HG03139 (cell line): ENCODE results near the gene TBX5.
"Not testable (repeated sequence)": the region's sequence is repeated elsewhere in the genome, so short reads cannot be mapped to it uniquely, and the experiment has no call there.

Experiments used
- ATAC-seq: cut with Tn5 transposase; IDR thresholded peaks from one replicate; pipeline ENCODE4 v1.9.1; 2021; ENCODE audit not compliant: unreplicated experiment

The TBX5 gene

DNA sequence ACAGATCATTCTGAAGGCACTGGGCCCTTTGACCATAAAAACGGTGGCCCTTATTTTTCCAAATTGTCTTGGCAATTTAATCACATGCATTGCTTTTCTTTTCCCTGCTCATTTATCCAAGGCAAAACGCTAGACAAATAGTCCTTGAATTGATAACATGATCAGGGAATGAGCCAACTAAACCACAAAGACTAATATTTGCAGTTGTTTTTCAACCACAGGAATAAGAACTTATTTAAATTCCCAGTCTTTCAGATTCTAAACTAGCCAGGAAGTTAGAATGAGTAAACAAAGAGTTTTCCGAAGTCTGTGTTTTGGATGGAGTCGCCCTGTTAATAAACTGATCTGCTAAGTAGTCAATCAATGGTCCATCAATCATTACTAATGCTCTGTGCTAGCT, 14.9 kb downstream of the TBX5 start:
- ATAC-seq: no peak

DNA sequence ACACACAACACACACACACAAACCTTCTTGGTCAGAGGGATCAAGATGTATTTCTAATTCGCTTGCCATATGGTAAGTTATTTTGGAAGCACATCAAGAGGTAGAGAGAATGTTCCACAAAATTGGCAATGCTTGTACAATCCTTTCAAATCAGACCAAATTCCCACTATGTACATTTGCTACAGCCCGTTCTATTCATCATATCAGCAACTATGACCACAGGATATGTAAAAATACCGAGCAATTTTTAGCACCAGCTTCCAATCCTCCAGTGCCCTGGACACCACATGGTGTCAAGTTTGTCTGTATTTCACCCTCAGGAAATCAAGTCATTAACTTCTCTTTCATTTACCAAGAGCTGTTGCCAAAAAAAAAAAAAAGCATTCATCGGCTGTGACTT, 21.2 kb downstream of the TBX5 start:
- no peak for ATAC-seq

DNA sequence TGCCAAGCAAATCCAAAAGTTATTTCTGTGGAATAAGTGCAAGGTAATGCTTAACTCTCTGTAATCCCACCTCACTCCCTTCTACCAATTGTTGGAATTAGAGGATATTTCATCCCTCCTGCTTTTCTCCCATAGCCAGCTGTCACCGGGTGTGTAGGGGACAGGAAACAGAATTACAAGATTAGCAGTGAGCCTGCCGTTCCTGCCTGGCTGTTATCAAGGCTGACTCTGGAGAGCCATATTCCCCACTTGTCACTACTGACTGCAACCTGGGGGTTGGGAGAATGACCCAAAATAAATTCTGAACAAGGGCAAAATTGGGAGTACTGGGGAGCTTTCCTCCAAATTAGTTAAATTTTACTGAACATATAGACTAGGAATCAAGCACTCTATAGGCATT, 24.8 kb downstream of the TBX5 start:
- no peak for ATAC-seq

DNA sequence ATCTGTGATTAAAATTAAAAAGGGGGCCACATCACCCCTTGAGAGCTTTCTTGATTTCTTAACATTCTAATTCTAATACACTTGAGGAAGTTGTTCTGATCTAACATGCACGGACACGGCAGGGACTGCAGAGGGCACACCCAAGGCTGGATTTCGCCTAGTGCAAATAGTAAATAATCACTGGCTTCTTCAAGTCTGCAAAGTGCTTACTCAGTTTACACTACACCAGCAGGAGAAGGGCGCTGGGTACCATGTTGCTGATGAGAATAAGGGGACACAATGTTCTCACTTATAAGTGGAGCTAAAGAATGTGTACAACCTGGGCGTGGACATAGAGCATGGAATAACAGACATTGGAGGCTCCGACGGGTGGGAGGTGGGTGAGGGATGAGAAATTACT, 34.2 kb downstream of the TBX5 start:
- ATAC-seq: no peak

DNA sequence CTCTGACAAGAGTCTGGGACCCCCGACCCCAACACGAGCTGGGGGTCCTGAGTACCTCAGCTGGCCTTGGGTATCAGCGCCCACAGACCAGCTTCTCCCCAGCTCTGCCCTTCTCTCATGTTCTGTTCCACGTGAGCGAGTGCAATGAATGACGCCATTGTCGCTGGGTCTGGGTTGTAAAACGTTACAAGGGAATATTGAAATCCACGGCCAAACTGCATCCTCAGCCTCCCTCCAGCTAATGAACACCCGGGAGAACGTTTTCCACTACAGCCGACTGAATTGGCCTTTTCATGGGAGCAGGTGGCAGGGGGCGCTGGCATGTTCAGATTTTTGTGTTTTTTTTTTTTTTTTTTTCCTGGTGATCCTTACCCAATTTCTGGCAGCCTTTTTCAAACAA, 34.7 kb downstream of the TBX5 start:
- no peak for ATAC-seq

DNA sequence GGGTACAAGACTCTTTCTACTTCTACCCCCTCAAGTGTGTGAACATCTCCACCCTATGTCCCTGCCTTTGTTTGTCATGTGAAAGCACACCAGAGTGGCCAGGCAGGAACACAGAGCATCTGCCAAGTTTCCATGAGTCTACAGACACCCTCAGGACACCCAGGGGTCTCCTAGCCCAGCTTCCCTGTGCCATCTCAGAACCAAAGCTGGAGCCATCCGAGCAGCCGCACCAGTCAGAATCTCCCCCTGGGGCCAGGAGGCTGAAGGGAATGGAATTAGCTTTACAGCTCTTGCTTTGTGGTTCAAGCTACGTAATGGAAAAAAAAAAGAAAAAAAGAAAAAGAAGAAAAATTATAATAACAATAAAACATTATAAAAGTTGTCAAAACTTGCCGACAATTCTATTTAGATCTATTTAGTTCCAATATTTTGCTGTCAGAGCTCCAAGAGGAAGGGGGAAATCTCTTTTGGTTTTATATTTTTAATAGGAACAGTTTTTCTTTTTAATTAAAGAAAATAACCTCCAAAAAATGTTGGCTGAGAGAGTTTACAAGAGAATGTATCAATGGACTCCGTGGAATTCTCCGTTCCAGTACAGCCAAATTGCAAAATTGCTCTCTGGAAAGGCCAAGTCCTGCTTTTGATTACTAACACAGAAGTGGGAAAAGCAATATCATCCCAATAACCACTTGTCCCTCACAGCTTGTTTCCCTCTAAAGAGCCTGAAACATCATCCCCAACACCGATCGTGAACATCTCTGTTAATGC, 37.1 kb downstream of the TBX5 start:
- no peak for ATAC-seq

DNA sequence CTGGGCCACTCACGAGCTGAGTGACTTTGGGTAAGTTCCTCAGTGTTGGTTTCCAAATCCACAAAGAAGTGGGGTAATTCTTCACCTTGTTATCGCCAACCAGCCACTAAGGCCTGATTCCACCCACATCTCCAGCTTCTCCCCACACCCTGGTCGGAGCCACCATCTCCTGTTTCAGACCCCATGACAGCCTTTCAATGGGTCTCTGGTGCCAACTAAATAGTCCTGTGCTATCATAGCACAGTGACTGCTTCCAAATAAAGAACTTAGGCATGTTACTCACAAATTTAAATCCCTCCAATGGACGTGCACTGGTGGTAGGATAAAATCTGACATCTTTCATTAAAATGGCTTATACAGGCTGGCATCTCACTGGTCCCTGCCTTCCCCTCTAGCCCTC, 44.0 kb downstream of the TBX5 start:
- no peak for ATAC-seq

DNA sequence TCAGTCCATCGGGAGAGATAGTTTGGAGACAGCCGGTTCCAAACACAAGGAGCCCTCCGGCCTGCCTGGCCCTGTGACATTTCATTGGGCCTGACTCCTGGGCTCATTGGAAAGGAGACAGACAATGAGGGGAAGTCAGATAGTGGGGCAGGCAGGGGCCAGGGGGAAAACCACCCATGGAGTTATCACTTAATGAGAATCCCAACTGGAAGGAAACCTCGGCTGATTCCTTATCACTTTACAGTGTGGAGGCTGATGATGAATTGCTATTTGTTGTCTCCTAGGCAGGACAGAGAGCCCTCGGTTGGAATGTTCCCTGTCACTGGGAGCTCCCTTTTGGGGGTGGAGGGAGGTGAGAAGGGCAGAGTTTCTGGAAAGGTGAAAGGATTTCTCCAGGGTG, 44.4 kb downstream of the TBX5 start:
- ATAC-seq: no peak

DNA sequence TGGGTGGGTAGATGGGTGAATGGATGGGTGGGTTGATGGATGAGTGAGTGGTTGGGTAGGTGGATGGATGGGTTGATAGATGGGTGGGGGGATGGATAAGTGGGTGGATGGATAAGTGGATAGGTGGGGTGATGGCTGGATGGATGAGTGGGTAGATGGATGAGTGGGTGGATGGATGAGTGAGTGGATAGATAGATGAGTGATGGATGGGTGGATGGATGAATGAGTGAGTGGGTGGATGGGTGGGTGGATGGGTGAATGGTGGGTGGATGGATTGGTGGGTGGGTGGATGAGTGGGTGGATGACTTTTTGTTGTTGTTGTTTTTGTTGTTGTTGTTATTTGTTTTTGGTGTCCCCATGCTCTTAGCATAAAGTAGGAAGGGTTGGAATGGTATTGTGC, 45.5 kb downstream of the TBX5 start:
- ATAC-seq: no peak

DNA sequence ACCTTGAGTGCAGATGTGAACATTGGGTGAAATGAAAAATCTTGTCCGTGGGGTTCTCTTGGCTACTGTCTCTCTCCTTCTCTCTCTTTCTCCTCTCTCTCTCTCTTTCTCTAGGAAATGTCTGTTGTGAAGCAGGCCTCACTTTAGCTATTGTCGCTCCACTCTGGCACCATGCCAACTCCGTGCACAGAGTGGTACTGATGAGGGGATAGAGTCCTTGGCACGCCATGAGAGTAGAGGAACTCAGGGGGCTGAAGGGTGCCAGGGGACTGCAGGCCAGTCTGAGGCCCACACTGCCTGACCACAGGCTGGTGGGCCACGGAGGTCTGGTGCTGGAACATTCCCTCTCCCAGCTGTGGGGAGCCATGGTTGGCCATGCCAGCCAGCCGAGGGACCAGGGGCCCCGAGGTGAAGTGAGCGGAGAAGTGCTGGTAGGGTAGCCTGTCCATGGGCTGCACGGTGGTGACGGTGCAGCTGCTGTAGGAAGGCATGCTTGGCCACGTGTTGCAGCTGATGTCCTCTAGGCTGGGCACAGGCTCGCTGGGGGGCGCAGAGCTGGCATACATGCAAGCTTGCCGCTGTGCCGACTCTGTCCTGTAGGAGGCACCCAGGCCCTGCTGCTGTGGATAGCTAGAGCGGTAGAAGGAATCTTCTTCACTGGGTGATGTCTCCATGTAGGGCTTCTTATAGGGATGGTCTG, 50.4 kb downstream of the TBX5 start:
- ATAC-seq: no peak

DNA sequence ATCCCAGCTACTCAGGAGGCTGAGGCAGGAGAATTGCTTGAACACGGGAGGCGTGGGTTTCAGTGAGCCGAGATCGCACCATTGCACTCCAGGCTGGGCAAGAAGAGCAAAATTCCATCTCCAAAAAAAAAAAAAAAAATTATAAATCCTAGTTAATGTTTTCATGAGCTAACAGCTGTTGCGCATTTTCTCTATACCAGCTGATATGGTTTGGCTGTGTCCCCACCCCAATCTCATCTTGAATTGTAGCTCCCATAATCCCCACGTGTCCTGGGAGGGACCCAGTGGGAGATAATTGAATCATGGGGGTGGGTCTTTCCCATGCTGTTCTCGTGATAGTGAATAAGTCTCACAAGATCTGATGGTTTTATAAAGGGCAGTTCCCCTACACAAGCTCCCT, 56.7 kb downstream of the TBX5 start:
- ATAC-seq: not testable (repeated sequence)

DNA sequence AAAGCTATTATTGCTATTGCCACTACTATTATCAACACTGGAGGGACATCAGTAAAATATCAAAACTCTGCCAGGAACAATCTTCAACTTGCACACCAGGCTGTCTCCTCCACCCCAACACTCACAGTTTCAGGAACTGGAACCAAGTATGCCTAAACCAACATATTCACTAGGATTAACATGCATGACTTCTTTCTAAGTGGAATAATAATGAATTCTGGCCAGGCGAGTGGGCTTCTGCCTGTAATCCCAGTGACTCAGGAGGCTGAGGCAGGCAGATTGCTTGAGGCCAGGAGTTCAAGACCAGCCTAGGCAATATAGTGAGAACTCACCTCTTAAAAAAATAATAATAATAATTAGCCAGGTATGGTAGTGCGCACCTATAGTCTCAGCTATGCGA, 58.1 kb downstream of the TBX5 start:
- ATAC-seq: no peak

DNA sequence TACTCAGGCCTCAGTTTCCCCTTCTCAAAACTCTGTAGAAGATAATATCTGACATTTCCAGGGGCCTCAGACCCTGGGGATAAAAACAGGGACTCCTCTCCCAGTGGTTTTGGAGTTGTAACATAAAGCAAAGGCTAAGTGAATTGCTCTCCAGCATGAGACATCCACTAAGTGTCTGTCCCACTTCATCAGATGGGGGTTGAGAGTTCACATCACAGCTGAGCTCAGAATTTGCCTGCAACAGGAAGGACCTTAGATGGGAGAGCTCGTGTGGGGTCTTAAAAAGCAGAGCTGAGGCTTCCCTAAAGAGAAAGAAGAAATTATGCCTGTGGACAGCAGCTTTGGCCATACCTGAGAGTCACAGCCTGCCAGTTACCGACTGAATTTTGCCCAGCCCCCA, 61.1 kb downstream of the TBX5 start:
- no peak for ATAC-seq

DNA sequence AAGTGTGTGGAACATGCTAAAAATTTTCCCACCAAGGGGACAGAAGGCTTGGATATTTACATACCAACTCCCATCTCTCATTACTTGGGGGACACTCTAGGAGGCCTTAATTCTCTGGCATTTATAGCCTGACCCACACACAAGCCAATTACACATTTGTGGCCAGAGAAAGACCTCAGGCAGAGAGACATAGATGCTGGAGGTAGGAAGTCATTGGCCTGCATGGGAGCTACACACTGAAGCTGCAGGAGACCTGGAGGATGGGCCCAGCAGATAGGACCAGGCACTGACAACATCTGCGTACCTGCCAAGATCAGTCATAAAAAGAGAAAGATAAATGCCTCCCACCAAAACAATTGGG, 61.7 kb downstream of the TBX5 start:
- ATAC-seq: no peak

DNA sequence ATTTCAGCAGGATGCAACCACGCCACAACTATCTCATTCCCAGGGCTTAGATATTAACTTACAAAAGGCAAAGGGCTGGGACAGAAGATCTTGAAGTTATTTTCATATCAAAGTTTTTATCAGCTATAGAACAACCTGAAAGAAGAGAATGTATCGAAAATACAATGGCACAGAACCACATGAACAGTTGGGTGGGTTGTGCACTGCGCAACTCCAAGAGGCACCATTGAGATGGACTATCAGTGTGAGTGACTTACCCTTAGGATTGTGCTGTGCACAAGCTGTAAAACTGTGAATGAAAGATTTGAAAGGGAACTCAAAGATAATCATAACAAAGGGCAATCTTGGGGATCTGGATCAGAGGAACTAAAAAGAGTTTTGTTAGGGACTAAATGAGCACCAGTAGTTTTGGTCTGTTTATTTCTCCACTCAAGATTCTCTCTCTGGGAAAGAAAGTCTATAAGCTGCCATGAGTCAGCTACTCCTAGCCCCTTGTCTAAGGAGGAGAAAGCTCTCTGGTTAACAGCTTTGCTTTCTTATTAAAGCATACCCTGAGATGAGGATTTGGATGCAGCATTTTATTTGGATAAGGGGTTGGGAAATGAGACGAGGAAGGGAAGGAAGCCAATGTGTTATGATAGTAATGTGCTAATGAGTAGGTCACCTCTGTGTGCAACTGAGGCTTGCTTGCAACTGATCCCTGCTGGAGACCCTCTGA, 62.2 kb downstream of the TBX5 start:
- ATAC-seq: no peak

DNA sequence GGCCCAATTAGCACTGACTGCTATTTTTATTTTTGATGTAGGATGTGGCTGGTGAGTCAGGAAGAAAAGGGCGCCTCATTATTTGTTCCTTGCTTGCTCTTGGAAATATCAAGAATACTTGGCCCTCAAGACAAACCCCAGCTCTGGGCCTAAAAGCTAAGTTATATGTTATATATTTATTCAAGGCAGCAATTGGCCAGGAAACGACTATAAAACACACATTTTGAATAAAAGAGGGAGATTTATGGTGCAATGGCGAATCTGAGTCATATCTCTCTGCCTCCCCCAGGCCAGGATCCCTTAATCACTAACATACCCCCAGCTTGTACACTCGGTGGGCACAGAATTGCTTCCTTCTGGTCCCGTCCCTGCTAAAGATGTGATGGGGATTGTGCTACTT, 63.3 kb downstream of the TBX5 start:
- ATAC-seq: no peak

DNA sequence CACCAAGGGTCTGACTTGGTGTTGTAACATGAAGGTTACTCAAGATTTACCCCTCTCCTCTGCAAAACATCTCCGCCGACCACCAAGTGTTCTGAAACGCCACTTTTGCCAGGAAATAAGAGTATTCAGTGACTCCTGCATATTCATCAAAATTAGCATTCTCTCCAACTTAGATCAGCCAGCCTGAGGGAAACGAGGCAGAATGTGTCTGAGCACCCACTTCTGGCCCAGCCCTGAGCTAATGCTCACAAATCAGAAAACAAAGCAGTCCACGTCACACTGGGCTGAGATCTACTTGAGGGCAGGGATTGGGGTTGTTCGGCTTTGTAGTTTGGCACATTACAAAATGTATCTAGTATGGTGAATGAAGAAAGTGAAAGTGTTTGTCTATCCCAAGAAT, 64.3 kb downstream of the TBX5 start:
- ATAC-seq: no peak

DNA sequence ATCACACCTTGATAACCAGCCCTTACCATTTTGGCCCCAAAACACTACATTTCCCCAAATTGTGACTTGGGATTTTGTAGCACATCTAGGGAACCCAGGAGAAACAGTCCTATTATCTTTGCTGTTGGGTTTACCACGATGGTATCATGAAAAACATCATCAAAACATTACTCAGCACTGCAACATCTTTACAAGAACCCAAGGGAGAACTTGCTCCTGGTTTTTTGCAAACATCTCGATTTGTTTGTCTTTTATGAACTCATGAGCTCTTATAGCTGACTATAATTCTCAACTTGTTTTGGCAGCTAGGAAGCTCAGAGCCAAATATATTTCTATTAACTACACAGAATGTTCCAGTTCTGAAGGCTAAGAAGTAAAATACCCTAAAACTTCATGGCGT, 65.7 kb downstream of the TBX5 start:
- ATAC-seq: no peak

DNA sequence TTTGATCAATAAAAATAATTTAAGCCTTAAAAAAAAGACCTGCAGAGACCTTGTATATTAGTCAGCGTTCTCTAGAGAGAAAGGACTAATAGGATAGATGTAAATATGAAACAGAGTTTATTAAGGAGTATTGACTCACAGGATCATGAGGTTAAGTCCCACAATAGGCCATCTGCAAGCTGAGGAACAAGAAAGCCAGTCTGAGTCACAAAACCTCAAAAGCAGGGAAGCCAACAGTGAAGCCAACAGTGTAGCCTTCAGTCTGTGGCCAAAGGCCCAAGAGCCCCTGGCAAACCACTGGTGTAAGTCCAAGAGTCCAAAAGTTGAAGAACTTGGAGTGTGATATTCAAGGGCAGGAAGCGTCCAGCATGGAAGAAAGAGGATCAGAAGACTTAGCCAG, 66.3 kb downstream of the TBX5 start:
- no peak for ATAC-seq

DNA sequence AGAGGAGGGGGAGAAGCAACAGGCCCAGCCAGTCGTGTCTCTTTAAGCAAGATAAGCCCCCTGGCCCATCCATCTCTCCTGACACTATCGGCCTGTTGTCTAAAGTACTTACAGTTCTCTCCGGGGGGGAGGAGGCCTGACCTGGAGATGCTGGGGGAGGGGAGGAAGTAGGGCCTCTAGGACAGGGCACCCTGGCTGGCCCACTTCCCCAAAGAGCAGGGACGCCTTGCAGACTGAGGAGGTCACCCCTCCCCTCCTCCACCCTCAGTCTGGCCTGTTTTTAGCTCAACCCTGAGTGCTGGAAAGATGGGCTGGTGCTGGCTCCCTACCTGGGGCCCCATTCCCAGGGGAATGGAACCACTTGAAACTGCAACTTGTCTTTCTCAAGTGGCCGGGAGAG, 70.3 kb downstream of the TBX5 start:
- ATAC-seq: no peak

DNA sequence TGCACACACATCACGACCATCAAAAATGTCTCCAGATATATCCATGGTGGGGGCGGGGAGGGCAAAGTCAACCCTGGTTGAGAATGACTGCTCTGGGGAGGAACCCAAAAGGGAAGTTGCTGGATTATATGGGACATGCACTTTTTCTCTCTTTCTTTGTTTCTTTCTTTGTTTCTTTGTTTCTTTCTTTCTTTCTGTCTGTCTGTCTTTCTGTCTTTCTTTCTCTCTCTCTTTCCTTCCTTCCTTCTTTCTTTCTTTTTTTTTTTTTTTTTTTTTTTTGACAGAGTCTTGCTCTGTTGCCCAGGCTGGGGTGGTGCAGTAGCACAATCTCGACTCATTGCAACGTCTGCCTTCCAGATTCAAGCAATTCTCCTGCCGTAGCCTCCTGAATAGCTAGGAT, 71.5 kb downstream of the TBX5 start:
- no peak for ATAC-seq

DNA sequence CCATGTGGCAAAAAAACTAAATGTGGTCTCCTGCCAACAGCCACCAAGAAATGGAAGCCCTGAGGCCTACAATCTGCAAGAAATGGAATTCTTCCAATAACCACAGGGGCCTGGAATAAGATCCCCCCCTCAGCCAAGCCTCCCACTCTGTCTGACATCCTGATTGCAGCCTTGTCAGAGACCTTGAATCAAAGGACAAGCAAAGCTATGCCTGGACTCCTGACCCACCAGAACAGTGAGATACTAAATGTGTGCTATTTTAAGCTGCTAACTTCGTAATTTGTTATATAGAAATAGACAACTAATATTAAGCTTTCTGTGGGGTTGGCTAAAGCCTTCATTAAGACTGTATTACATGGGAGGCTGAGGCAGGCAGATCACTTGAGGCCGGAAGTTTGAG, 77.7 kb downstream of the TBX5 start:
- ATAC-seq: no peak
